ENCODE measurements around the gene SLC25A26.

Gene SLC25A26

GRCh38 chr3:66367979-66368378, 147.2 kb downstream of the SLC25A26 start:
- CTCF ChIA-PET = interaction anchor here (3.2 kb wide), 1 partner anchor 10 kb away, joined by 19 read pairs; no protein-coding TSS in a partner anchor
- no peak overlapping the region for H3K4me3 ChIP-seq (ENCODE audit: low read depth, low read length)
- POLR2A ChIA-PET = no interaction called here
- TF ChIP-seq, protein P1, sequence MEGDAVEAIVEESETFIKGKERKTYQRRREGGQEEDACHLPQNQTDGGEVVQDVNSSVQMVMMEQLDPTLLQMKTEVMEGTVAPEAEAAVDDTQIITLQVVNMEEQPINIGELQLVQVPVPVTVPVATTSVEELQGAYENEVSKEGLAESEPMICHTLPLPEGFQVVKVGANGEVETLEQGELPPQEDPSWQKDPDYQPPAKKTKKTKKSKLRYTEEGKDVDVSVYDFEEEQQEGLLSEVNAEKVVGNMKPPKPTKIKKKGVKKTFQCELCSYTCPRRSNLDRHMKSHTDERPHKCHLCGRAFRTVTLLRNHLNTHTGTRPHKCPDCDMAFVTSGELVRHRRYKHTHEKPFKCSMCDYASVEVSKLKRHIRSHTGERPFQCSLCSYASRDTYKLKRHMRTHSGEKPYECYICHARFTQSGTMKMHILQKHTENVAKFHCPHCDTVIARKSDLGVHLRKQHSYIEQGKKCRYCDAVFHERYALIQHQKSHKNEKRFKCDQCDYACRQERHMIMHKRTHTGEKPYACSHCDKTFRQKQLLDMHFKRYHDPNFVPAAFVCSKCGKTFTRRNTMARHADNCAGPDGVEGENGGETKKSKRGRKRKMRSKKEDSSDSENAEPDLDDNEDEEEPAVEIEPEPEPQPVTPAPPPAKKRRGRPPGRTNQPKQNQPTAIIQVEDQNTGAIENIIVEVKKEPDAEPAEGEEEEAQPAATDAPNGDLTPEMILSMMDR (IDR thresholded peaks at IDR 0.05; ENCODE audit: insufficient read depth, low read length, missing control alignments) = no peak
- DNase-seq (ENCODE audit: low read depth, low spot score) = no peak

GRCh38 chr3:66370179-66370578, 149.4 kb downstream of the SLC25A26 start:
- no peak for DNase-seq (ENCODE audit: low read depth, low spot score)
- POLR2A ChIA-PET = no interaction called here
- CTCF ChIA-PET = interaction anchor here (1.0 to 1.2 kb wide), 3 partner anchors 9 to 92 kb away, joined by 3 read pairs; no protein-coding TSS in a partner anchor
- TF ChIP-seq, protein P1 (IDR thresholded peaks at IDR 0.05; ENCODE audit: insufficient read depth, low read length, missing control alignments) = no peak
- no peak overlapping the region for H3K4me3 ChIP-seq (ENCODE audit: low read depth, low read length)

GRCh38 chr3:66371432-66371831, 150.6 kb downstream of the SLC25A26 start:
- ChIA-PET CTCF (interaction anchor here (1.4 to 2.8 kb wide), 2 partner anchors 94 to 117 kb away, joined by 11 to 12 read pairs; no protein-coding TSS in a partner anchor), POLR2A (no interaction called here)
- DNase-seq (ENCODE audit: low read depth, low spot score) = no peak
- TF ChIP-seq, protein P1 (IDR thresholded peaks at IDR 0.05; ENCODE audit: insufficient read depth, low read length, missing control alignments) = no peak
- H3K4me3 ChIP-seq (ENCODE audit: low read depth, low read length) = no peak overlapping the region

DNA sequence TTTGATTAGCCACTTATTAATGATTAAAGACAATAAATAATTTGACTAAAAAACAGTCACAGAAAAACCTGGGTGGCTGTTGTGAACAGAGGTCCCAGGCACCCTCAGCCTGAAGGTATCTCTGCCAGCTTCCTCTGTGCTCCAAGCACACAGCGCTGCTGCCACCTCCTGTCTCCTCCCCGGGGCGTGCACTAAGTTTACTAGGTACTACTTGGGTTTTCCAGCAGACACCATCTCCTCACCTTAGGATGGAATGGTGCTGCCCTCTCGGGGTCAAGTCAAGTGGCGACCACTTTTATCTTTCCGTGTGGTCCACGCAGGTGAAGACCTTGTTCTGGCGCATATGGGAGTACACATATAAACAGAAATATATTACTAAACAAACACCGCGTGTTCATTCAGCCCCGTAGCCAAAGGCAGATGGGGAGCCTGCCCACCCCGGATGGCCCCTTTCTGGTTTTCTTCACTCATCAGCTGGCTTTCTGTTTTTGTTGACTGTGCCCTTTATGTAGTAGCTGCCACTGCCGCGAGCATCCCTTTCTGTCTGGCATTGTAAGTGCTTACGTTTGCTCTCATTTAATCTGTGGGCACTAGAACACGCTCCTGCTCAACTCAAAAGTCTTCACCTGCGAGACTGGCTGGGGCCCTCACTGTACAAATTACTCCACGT, 152.0 kb downstream of the SLC25A26 start:
- no peak overlapping the region for H3K4me3 ChIP-seq (ENCODE audit: low read depth, low read length)
- TF ChIP-seq, protein P1 (IDR thresholded peaks at IDR 0.05; ENCODE audit: insufficient read depth, low read length, missing control alignments) = peak; percentile 22
- POLR2A ChIA-PET = no interaction called here
- CTCF ChIA-PET = interaction anchor here (0.8 to 2.8 kb wide), 7 partner anchors 87 to 449 kb away, joined by 3 to 12 read pairs (median 3); no protein-coding TSS in a partner anchor
- no peak for DNase-seq (ENCODE audit: low read depth, low spot score)

DNA sequence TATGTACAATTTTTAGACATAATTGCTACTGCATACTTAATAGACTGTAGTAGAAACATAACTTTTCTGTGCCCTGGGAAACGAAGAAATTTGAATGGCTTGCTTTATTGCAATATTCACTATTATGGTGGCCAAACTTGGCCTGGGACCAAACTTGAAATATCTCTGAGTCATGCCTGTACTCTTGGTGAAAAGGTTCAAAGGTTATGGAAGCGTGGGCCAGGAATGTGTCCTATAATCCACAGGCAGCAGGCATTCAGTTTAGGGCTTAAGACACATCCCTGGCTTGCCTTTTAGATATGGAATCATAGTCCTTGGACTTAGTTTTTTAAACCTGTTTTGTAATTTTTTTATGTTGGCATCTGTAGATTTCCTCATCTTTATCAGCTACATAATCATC, 155.8 kb downstream of the SLC25A26 start:
- CTCF ChIA-PET = interaction anchor here (2.2 to 2.9 kb wide), 4 partner anchors 9 to 446 kb away, joined by 8 to 23 read pairs (median 16); no protein-coding TSS in a partner anchor
- H3K4me3 ChIP-seq (ENCODE audit: low read depth, low read length) = no peak overlapping the region
- no peak for DNase-seq (ENCODE audit: low read depth, low spot score)
- POLR2A ChIA-PET = no interaction called here
- TF ChIP-seq, protein P1 (IDR thresholded peaks at IDR 0.05; ENCODE audit: insufficient read depth, low read length, missing control alignments) = no peak

GRCh38 chr3:66377800-66378199, 157.0 kb downstream of the SLC25A26 start:
- TF ChIP-seq, protein P1 (IDR thresholded peaks at IDR 0.05; ENCODE audit: insufficient read depth, low read length, missing control alignments) = no peak
- POLR2A ChIA-PET = no interaction called here
- no peak overlapping the region for H3K4me3 ChIP-seq (ENCODE audit: low read depth, low read length)
- CTCF ChIA-PET = interaction anchor here (0.7 to 3.7 kb wide), 28 partner anchors 9 to 445 kb away, joined by 3 to 36 read pairs (median 4); no protein-coding TSS in a partner anchor
- DNase-seq (ENCODE audit: low read depth, low spot score) = no peak
